Ureter (tissue), 1 donor: ENCODE measurements around the gene ABCC1. TPM values are rescaled to one million over a fixed set of nuclear protein-coding genes. Genes with fewer than 3 reads are reported as not detected.
"Not testable (repeated sequence)": the region's sequence is repeated elsewhere in the genome, so short reads cannot be mapped to it uniquely, and the experiment has no call there.

Experiments
- DNase-seq: peaks from one replicate; pipeline ENCODE4 v3.0.0-alpha.2; 2020; ENCODE audit warnings: low spot score
- total RNA-seq: library from RNA; stranded (reverse); gene quantifications from one replicate; pipeline ENCODE4 v1.2.4, GENCODE V29; 2023
- donor health status: DM: yes; HTN: yes; CAD: no.

The ABCC1 gene
- total RNA-seq, 1 donor from 2014 or later = 46.9 TPM

DNA sequence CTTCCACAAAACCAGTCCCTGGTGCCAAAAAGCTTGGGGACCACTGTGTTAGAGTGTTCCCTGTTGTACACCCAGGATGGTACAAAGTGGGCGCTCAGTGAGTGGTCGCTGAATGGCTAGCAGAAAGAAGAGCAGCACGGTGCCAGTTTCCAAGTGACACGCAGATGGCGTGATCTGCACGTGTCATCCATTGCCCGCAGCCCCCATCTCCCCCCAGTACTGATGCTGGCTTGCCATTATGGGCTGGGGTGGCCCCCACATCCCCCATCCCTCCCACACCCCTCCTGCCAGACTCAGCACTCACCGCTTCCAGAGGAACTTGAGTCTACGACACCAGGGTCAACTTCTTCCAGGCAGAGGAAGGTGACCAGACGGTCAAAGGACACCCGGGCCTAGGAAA lies 237.4 kb downstream of the ABCC1 start:
- DNase-seq = no peak

DNA sequence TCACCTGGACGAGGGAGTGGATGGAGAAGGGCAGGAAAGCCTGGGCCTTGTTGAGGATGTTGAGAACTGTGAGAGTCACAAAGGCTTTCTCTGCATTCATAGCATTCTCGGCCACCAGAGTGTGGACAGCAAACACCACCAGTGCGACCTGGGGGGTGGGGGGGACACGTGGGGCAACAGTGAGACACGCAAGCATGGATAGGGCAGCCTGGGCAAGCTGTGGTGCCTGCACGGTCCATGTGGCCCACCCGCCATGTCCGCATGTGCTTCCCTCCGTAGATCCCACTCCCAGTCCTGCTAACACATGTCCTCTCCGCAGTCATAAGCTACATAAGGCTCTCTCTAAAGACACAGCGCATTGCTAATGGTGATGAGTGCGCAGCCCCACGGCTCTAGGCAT lies 239.4 kb downstream of the ABCC1 start:
- no peak for DNase-seq

DNA sequence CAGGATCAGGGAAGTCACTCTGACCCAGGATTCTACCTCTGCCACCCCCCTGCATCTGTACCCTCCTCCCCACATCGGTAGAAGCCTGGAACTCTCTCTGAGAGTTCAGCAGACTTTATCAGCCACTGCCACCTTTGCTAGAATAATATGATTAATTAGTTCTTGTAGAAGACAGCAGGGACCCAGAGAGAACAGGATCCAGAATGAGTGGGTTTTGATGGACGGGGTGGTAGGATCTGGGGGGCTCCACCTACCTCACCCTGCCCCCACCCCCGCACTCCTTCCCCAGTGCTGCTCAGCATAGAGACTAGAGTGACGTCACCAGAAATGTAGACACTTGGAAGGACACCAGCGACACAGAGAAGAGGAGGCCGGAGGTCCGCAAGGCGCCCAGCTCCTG lies 240.4 kb downstream of the ABCC1 start:
- no peak for DNase-seq

DNA sequence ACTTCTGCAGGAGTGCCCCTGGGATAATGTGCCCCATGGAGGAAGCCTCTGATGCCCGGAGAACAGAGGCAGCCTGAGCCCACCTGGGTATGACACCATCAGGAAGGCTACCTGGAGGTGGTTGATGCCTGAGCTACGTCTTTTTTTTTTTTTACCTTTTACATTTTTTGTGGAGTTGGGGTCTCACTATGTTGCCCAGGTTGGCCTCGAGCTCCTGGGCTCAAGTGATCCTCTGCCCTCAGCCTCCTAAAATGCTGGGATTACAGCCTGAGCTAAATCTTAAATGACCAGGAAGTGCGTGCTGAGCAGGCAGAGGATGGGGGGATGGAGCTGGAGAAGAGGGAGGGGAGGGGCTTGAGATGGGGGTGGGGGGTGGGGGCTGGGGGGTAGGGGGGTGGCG lies 241.1 kb downstream of the ABCC1 start:
- DNase-seq = no peak

DNA sequence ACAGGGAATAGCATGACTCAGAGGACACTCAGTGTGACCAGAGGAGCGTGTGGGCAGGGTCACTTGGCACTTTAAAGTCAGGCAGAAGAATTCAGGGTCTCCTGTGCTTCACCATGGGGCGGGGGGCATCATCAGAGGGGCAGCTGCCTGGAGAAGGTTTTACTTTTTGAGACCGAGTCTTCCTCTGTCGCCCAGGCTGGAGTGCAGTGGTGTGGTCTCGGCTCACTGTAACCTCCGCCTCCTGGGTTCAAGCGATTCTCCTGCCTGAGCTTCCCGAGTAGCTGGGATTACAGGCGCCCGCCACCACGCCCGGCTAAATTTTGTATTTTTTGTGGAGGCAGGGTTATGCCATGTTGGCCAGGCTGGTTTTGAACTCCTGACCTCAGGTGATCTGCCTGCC lies 241.6 kb downstream of the ABCC1 start:
- DNase-seq = not testable (repeated sequence)

DNA sequence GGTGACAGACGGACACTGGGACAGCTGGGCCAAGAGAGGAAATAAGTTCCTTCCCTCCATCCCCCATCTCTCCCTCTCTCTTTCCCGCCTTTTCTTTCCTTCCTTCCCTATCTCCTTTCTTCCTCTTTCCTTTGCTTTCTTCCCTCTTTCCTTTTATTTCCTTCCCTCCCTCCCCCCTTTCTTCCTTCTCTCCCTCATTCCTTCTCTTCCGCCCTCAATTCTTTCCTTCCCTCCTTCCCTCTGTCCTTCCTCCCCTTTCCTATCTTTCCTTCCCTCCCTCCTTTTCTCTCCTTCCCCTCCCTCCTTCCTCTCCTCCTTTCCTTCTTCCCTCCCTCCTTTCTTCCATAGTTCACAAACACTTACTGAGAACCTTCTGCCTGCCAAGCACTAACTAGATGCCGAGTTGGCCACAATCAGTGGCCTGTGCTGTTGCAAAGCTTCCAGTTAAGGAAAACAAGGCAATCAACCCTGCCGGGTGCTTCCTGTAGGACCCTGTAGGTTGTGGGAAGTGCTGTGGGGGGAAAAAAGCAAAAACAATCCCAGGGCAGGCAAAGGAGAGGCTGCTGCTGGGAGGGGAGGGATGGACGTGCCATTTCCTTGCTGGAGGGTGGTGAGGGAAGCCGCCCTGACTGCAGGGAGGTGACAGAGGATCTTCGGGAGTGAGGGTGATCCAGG lies 242.2 kb downstream of the ABCC1 start:
- no peak for DNase-seq

Other genes starting within 250 kb of the ABCC1 start
- 1,287 TPM for gene MYH11, start 92.6 kb upstream of the ABCC1 start, total RNA-seq
- 29.3 TPM for gene CEP20, start 61.0 kb upstream of the ABCC1 start, total RNA-seq